ENCODE measurements around the gene ELP2. TPM values are rescaled to one million over a fixed set of nuclear protein-coding genes. Genes with fewer than 3 reads are reported as not detected.
A peak's percentile ranks its signal among the peaks of the same experiment; 100 is the strongest.

Gene ELP2
- total and polyA plus RNA-seq, 9 of the 15 experiments (the other 6 are each of a cell fraction or from before 2014, with no cell fraction given), result 76.8 to 192 (median 140) TPM

DNA sequence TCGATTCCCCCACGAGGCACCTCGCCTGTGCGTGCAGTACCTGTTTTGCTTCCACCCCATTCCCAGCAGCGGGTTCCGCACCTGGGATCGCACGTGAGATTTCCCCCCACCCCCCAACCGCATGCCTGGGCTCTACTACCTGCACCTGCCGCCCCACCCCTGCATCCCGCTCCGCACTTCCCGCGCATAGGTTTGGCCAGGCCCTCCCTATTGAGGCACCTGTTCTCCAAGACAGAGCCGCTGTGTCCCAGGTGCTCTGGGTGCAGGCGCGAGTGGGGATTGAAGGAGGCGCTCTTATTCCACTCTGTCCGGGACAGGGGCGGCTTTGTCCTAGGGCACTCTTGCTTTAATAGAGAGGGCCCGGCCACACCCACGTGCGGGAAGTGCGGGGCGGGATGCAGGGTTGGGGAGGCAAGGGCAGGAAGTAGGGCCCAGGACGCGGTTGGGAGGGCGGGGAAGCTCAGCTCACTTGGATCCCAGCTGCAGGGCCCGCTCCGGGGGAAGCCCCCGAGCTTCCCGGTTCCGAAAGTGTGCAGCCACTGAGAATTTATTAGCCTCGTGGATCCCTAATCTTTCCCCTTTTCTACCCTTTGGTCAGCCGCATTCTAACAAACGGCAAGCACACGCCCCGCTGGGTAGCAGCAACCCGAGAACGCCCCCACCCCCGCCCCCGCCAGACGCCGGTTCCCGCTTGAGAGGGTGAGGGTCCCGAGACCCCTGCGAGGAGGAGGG is 56.9 kb downstream of the ELP2 start (continued):
- TF ChIP-seq, protein P1, sequence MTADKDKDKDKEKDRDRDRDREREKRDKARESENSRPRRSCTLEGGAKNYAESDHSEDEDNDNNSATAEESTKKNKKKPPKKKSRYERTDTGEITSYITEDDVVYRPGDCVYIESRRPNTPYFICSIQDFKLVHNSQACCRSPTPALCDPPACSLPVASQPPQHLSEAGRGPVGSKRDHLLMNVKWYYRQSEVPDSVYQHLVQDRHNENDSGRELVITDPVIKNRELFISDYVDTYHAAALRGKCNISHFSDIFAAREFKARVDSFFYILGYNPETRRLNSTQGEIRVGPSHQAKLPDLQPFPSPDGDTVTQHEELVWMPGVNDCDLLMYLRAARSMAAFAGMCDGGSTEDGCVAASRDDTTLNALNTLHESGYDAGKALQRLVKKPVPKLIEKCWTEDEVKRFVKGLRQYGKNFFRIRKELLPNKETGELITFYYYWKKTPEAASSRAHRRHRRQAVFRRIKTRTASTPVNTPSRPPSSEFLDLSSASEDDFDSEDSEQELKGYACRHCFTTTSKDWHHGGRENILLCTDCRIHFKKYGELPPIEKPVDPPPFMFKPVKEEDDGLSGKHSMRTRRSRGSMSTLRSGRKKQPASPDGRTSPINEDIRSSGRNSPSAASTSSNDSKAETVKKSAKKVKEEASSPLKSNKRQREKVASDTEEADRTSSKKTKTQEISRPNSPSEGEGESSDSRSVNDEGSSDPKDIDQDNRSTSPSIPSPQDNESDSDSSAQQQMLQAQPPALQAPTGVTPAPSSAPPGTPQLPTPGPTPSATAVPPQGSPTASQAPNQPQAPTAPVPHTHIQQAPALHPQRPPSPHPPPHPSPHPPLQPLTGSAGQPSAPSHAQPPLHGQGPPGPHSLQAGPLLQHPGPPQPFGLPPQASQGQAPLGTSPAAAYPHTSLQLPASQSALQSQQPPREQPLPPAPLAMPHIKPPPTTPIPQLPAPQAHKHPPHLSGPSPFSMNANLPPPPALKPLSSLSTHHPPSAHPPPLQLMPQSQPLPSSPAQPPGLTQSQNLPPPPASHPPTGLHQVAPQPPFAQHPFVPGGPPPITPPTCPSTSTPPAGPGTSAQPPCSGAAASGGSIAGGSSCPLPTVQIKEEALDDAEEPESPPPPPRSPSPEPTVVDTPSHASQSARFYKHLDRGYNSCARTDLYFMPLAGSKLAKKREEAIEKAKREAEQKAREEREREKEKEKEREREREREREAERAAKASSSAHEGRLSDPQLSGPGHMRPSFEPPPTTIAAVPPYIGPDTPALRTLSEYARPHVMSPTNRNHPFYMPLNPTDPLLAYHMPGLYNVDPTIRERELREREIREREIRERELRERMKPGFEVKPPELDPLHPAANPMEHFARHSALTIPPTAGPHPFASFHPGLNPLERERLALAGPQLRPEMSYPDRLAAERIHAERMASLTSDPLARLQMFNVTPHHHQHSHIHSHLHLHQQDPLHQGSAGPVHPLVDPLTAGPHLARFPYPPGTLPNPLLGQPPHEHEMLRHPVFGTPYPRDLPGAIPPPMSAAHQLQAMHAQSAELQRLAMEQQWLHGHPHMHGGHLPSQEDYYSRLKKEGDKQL (CRISPR knock-in tag; IDR thresholded peaks at IDR 0.05; ENCODE audit: borderline replicate concordance), result no peak
- TF ChIP-seq, protein P2, sequence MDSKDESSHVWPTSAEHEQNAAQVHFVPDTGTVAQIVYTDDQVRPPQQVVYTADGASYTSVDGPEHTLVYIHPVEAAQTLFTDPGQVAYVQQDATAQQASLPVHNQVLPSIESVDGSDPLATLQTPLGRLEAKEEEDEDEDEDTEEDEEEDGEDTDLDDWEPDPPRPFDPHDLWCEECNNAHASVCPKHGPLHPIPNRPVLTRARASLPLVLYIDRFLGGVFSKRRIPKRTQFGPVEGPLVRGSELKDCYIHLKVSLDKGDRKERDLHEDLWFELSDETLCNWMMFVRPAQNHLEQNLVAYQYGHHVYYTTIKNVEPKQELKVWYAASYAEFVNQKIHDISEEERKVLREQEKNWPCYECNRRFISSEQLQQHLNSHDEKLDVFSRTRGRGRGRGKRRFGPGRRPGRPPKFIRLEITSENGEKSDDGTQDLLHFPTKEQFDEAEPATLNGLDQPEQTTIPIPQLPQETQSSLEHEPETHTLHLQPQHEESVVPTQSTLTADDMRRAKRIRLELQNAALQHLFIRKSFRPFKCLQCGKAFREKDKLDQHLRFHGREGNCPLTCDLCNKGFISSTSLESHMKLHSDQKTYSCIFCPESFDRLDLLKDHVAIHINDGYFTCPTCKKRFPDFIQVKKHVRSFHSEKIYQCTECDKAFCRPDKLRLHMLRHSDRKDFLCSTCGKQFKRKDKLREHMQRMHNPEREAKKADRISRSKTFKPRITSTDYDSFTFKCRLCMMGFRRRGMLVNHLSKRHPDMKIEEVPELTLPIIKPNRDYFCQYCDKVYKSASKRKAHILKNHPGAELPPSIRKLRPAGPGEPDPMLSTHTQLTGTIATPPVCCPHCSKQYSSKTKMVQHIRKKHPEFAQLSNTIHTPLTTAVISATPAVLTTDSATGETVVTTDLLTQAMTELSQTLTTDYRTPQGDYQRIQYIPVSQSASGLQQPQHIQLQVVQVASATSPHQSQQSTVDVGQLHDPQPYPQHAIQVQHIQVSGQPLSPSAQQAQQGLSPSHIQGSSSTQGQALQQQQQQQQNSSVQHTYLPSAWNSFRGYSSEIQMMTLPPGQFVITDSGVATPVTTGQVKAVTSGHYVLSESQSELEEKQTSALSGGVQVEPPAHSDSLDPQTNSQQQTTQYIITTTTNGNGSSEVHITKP (IDR thresholded peaks at IDR 0.05; ENCODE audit: partially characterized antibody), result no peak
- TF ChIP-seq BCOR (IDR thresholded peaks at IDR 0.05) (no peak), ZNF707 (CRISPR knock-in tag; conservative IDR thresholded peaks at IDR 0.05) (no peak), ZNF224 (CRISPR knock-in tag; IDR thresholded peaks at IDR 0.05) (no peak), USF2 (CRISPR knock-in tag; IDR thresholded peaks at IDR 0.05) (0 out of 2 replicates have a peak, but pooled peaks have one; percentile 2), KLF13 (tag; IDR thresholded peaks at IDR 0.05; ENCODE audit: borderline replicate concordance, low read depth) (no peak), ZNF277 (CRISPR knock-in tag; IDR thresholded peaks at IDR 0.05; ENCODE audit: borderline replicate concordance) (no peak), TAF9B (IDR thresholded peaks at IDR 0.05; ENCODE audit: partially characterized antibody) (no peak), ZBTB7A (IDR thresholded peaks at IDR 0.05; ENCODE audit: borderline replicate concordance, control insufficient read depth, low read depth, low read length) (peak; percentile 87; the same call in 1 of the 2 replicates)
- TF ChIP-seq, protein P3, sequence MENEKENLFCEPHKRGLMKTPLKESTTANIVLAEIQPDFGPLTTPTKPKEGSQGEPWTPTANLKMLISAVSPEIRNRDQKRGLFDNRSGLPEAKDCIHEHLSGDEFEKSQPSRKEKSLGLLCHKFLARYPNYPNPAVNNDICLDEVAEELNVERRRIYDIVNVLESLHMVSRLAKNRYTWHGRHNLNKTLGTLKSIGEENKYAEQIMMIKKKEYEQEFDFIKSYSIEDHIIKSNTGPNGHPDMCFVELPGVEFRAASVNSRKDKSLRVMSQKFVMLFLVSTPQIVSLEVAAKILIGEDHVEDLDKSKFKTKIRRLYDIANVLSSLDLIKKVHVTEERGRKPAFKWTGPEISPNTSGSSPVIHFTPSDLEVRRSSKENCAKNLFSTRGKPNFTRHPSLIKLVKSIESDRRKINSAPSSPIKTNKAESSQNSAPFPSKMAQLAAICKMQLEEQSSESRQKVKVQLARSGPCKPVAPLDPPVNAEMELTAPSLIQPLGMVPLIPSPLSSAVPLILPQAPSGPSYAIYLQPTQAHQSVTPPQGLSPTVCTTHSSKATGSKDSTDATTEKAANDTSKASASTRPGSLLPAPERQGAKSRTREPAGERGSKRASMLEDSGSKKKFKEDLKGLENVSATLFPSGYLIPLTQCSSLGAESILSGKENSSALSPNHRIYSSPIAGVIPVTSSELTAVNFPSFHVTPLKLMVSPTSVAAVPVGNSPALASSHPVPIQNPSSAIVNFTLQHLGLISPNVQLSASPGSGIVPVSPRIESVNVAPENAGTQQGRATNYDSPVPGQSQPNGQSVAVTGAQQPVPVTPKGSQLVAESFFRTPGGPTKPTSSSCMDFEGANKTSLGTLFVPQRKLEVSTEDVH (IDR thresholded peaks at IDR 0.05; ENCODE audit: low read depth, partially characterized antibody), result no peak

All from K562 (cell line).